GM18502 (cell line): Measurements from ENCODE around the gene ARAP3.
"Not testable (repeated sequence)": the region's sequence is repeated elsewhere in the genome, so short reads cannot be mapped to it uniquely, and the experiment has no call there.

ENCODE experiments used
- ATAC-seq: cut with Tn5 transposase; IDR thresholded peaks from one replicate; pipeline ENCODE4 v1.9.1; 2021; ENCODE audit warnings: mild to moderate bottlenecking; ENCODE audit not compliant: unreplicated experiment, poor library complexity

The ARAP3 gene

DNA sequence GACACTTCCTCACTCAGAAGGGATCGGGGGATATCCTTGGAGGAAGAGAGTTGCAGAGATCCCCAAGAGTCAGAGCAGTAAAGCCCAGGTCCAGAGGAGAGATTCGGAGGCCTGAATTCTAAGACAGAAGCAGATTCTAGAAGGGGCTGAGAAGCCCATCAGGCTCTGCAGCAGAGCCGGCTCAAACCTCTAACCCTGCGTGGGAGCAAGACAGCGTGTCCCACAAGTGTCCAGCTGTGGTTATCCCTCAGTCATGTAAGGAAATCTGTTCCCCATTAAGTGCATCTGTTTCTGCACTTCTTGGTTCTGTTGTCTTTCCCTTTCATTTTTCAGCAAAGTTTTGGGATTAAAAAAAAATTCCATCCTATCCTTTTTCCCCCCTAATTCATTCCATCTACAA, 58.4 kb downstream of the ARAP3 start:
- no peak for ATAC-seq

GRCh38 chr5:141623186-141623585, 58.8 kb downstream of the ARAP3 start:
- peak; percentile 64 for ATAC-seq

GRCh38 chr5:141618804-141619554, 63.1 kb downstream of the ARAP3 start, which contains the start of gene DIAPH1:
Gene DIAPH1, minus strand, starts transcription at chr5:141619000. Its CDS starts 86 bp downstream, at chr5:141618914.
- peak; percentile 87 for ATAC-seq

GRCh38 chr5:141618030-141618803, 63.8 kb downstream of the ARAP3 start:
- peak; percentile 23 for ATAC-seq

DNA sequence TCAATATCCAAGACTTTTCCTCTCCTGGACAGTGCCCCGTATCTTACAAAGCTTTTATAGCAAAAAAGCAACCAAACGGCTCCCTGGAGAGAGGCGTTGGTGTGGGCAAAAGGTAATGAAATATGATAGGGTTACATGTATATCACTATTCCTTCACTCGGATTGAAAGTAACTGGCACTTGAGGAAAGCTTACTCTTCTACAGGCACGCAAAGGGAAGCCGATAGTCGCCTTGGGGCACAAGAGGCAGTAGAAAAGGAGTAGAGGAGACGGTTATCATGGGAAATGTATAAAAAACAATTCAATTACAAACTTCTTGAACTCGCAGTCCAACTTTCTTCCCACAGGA, 64.4 kb downstream of the ARAP3 start:
- no peak for ATAC-seq

DNA sequence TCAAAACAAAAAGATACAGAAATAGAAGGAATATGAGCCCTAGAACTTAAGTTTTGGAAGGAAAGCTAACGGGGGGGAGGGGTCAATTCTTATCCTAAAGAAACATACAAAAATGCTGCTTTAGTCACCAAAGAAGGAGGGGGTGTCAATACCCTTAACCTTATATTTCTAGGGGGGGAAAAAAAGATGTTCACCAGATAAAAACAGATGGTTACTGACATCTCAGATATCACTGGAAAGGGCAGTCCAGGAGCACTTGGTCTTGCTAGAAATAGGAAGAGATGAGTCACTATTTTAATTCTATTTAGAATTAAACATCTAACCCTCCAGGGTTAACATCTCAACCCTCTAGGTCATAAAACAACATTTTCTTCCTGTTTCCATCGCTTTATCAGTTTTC, 64.9 kb downstream of the ARAP3 start:
- no peak for ATAC-seq

- no peak for ATAC-seq
These were observed 65.9 kb downstream of the ARAP3 start for GRCh38 chr5:141615991-141616720.

DNA sequence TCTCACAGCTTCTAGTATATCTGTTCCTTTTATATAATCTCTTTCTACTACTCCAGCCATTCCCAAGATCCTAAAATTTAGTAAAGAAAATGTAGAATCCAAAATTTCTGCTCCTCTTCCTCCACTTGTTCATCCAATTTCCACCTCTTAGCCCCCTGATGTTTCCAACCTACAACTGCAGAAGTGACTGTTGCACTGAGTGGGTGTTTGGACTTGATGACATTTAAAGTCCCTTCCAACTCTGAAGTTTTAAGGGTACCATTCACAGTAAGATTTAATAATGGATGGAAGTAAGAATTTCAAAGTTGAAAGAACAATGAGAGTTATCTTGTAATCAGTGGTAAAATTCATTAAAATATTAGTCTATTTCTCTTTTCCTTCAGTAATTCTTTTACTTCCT, 68.7 kb downstream of the ARAP3 start:
- no peak for ATAC-seq

GRCh38 chr5:141611289-141611688, 70.7 kb downstream of the ARAP3 start:
- no peak for ATAC-seq

- ATAC-seq, result not testable (repeated sequence)
These were observed 72.1 kb downstream of the ARAP3 start for GRCh38 chr5:141609921-141610320.

DNA sequence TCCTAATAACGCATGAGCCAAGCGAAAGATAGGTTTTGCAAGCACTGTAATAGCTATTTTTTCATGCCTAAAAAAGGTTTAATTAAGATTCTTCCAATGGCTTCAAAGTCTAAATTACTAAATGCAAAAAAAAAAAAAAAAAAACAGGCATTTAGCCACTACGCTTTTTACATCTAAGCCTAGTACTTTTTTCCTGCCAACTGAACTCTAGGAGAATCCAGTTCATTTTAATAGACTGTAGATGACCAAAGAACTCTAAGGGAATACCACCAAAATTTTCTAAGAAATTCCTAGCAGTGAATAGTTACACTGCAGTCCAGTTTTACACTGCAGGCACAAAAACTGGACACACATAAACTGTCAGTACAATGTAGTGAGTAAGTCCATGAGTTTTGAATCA, 73.0 kb downstream of the ARAP3 start:
- no peak for ATAC-seq

DNA sequence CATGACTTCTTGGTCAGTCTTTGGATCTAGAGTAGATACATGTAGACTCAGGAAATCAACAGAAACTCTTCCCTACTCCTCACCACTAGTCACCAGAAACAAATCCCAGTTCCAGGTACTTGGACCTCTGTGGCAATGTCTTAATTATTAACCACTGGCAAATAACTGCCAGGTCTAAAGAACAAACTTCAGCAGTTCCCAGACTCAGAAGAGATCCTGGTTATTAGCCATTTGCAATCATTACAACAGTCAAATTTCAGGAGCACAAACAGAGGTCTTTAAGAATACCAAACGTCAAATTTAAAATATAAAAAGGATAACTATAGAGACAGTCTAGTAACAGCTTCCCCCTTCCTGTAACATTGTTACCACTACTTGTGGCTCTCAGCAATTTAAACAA, 73.5 kb downstream of the ARAP3 start:
- ATAC-seq, result no peak

DNA sequence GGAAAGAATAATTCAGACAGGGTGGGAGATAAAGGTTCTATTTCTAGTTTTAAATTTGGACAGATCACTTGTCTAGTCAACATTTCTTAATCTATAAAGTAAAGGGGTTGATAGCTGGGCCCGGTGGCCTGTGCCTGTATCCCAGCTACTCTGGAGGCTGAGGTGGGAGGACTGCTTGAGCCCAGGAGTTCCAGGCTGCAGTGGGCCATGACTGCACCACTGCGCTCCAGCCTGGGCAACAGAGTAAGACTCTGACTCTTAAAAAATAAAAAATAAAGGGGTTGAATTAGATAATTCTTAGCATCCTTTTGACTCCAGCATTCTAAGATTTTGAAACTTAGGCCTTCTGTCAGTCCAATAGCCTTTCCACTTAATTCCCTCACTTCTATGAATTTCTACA, 74.0 kb downstream of the ARAP3 start:
- ATAC-seq, result no peak

DNA sequence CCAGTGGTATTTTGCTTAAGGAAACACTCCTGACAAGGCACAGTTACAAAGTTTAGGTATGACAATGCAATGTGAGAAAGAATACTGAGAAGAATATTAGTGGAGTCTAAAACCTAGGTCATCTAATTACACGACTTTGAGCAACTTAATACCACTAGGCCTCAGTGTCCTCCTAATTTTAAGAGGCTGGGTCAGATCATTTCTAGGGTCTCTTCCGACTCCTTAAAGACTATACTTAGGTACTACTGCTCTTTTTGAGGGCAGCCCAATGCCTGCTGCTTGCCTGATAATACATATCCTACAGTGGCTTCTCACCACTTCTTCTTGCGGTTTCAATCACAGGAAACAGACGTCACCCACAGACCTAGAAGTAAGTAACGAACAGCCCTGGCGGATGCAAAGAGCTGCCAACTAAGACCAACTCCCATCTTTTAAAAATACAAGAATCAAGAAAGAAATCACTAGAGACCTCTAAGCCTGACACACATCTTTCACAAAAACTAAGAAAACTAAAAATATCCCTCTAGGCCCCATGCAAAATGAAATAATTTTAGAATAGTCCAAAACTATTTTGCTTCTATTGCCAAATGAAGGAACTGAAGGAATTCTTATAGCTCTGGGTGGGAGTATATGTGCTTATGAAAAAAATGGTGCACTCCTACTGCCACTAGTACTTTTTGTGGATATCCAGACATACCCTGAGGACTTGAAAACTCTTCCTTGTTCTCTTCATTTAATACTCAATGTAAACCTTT, 76.3 kb downstream of the ARAP3 start:
- peak; percentile 96 for ATAC-seq

DNA sequence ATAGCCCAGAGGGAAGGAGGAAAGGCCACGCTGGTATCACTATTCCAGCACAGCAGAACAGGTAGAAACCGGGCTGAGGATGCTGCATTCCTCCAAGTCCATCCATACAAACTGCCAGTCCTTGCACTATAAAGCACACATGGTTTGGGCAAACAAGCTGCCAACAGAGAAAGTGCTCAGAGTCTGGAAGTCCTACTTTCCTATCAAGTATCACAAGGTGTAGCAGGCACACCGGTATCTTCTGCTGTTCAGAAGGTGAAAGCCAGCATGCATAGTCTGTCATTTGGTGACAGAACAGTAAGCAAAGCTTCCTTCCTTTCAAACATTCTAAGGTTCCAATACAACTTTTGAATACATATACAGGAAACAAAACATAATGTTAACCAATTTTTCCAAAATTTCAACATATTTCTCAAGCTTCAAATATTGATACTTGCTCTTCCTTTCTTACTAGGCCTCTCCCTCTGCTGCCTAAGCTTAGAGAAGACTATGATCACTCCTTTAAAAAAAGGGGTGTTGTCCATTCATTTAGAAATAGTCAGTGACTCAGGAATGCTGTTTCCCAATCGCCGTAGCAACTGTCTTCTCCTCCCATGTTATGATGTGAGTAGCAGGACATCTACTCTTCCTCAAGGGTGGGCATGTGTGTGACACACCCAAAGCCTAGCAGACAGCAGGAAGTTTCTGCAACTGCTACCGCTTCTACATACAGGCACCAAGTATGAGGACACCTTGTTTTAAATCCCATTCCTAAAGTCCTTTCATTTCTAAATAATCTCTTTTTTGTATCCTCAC, 77.9 kb downstream of the ARAP3 start:
- no peak for ATAC-seq
